Neural cell (in vitro differentiated cells): ENCODE data around the gene CFAP65. TPM values are rescaled to one million over a fixed set of nuclear protein-coding genes. Genes with fewer than 3 reads are reported as not detected.

ENCODE experiments used
- H2AFZ ChIP-seq: fragments of 200-600, 300-800 bp; sonication (generic), shearing (Covaris generic); 2 replicates; pipeline ENCODE4 v1.6.0; 2014; ENCODE audit warnings: low read depth, mild to moderate bottlenecking, antibody characterized with exemption, low read length, moderate library complexity
- H3F3A ChIP-seq: fragments of 200-600 bp; shearing (Covaris generic); 2 replicates; pipeline ENCODE4 v1.6.1; 2016; ENCODE audit warnings: mild to moderate bottlenecking, moderate library complexity, mixed read lengths, antibody characterized with exemption, low read length; ENCODE audit not compliant: insufficient read depth, poor library complexity, severe bottlenecking
- H3K27ac ChIP-seq: fragments of 200-600, 300-800 bp; sonication (generic), shearing (Covaris generic); 2 replicates; pipeline ENCODE4 v1.5.1; 2014; ENCODE audit warnings: mild to moderate bottlenecking, low read length, moderate library complexity
- H3K27me3 ChIP-seq: fragments of 300-800, 200-600 bp; sonication (generic), shearing (Covaris generic); 2 replicates; pipeline ENCODE4 v1.6.0; 2014; ENCODE audit warnings: mild to moderate bottlenecking, low read depth, low read length, moderate library complexity; ENCODE audit not compliant: insufficient read depth
- H3K36me3 ChIP-seq: fragments of 300-800, 200-600 bp; sonication (generic), shearing (Covaris generic); 2 replicates; pipeline ENCODE4 v1.5.1; 2014; ENCODE audit warnings: mild to moderate bottlenecking, antibody characterized with exemption, low read length, moderate library complexity; ENCODE audit not compliant: insufficient read depth
- H3K4me2 ChIP-seq: fragments of 300-800, 200-600 bp; sonication (generic), shearing (Covaris generic); 2 replicates; pipeline ENCODE4 v1.6.0; 2014; ENCODE audit warnings: mild to moderate bottlenecking, low read length
- H3K4me3 ChIP-seq: fragments of 300-800, 200-600 bp; sonication (generic), shearing (Covaris generic); 2 replicates; pipeline ENCODE4 v1.5.1; 2014; ENCODE audit warnings: mild to moderate bottlenecking, low read length, moderate library complexity
- H3K79me2 ChIP-seq: fragments of 200-600 bp; shearing (Covaris generic); replicated peaks from 2 replicates; pipeline ENCODE4 v1.6.0; 2014; ENCODE audit warnings: mild to moderate bottlenecking, low read length, moderate library complexity; ENCODE audit not compliant: insufficient read depth
- H3K9ac ChIP-seq: fragments of 300-800, 200-600 bp; sonication (generic), shearing (Covaris generic); 2 replicates; pipeline ENCODE4 v1.6.1; 2016; ENCODE audit warnings: mild to moderate bottlenecking, low read length, mixed read lengths
- H3K9me2 ChIP-seq: fragments of 200-600 bp; shearing (Covaris generic); 2 replicates; pipeline ENCODE4 v1.6.1; 2016; ENCODE audit warnings: mild to moderate bottlenecking, low read length, mixed read lengths; ENCODE audit not compliant: insufficient read depth
- H3K9me3 ChIP-seq: fragments of 200-600, 300-800 bp; sonication (generic), shearing (Covaris generic); 2 replicates; pipeline ENCODE4 v1.6.1; 2016; ENCODE audit warnings: mild to moderate bottlenecking, mixed run types, low read length, moderate library complexity, mixed read lengths
- H4K20me1 ChIP-seq: fragments of 200-600 bp; shearing (Covaris generic); 2 replicates; pipeline ENCODE4 v1.6.1; 2016; ENCODE audit warnings: mild to moderate bottlenecking, mixed run types; ENCODE audit not compliant: insufficient read depth
- CTCF ChIP-seq: fragments of 450-650 bp; IDR thresholded peaks from 2 replicates; pipeline ENCODE4 v1.5.1; 2014; ENCODE audit warnings: antibody characterized with exemption, mild to moderate bottlenecking, moderate library complexity; ENCODE audit not compliant: poor library complexity, severe bottlenecking
- EP300 ChIP-seq: fragments of 450-650 bp; conservative IDR thresholded peaks from 2 replicates; pipeline ENCODE4 v1.6.1; 2014; ENCODE audit warnings: antibody characterized with exemption, mild to moderate bottlenecking, moderate library complexity; ENCODE audit not compliant: poor library complexity, severe bottlenecking
- EZH2 ChIP-seq: fragments of 200-600, 300-800 bp; shearing (Covaris generic), sonication (generic); IDR thresholded peaks from 2 replicates; pipeline ENCODE4 v1.6.1; 2014; ENCODE audit warnings: antibody characterized with exemption, low read length, borderline replicate concordance, mild to moderate bottlenecking; ENCODE audit not compliant: insufficient read depth, poor library complexity, severe bottlenecking
- MXI1 ChIP-seq: fragments of 450-650 bp; conservative IDR thresholded peaks from 2 replicates; pipeline ENCODE4 v1.6.1; 2014; ENCODE audit warnings: antibody characterized with exemption, mild to moderate bottlenecking; ENCODE audit not compliant: poor library complexity, severe bottlenecking
- POLR2AphosphoS5 ChIP-seq: IDR thresholded peaks from 2 replicates; pipeline ENCODE4 v1.6.1; 2012
- RAD21 ChIP-seq: fragments of 450-650 bp; conservative IDR thresholded peaks from 2 replicates; pipeline ENCODE4 v1.6.1; 2014; ENCODE audit warnings: antibody characterized with exemption, mild to moderate bottlenecking, moderate library complexity
- REST ChIP-seq: IDR thresholded peaks from 2 replicates; pipeline ENCODE4 v1.6.1; 2012; ENCODE audit warnings: borderline replicate concordance
- SMC3 ChIP-seq: fragments of 450-650 bp; conservative IDR thresholded peaks from 2 replicates; pipeline ENCODE4 v1.6.1; 2014; ENCODE audit warnings: antibody characterized with exemption, mild to moderate bottlenecking, moderate library complexity; ENCODE audit not compliant: poor library complexity
- TAF1 ChIP-seq: IDR thresholded peaks from 2 replicates; pipeline ENCODE4 v1.6.1; 2012; ENCODE audit warnings: low read depth
- polyA plus RNA-seq: library from polyadenylated mRNA; depleted of rRNA; stranded (reverse); fragments of >200 nt; gene quantifications from 2 replicates; pipeline ENCODE4 v1.2.3, GENCODE V29; 2014

CFAP65 gene
- polyA plus RNA-seq, 1 donor from 2014 or later: 1.1 TPM

- H3K36me3 ChIP-seq: no peaks in the 10 kb centered on the region
- no peak overlapping the region for H2AFZ ChIP-seq
- H3K4me2 ChIP-seq: no peak overlapping the region
- H3K9ac ChIP-seq: no peak overlapping the region
- no peaks in the 10 kb centered on the region for H3K9me3 ChIP-seq
- no peaks in the 10 kb centered on the region for H3K9me2 ChIP-seq
- H3K79me2 ChIP-seq: no peaks in the 10 kb centered on the region
- H4K20me1 ChIP-seq: no peaks in the 10 kb centered on the region
- H3K27me3 ChIP-seq: peaks cover 4% of the 10 kb centered on the region
- TF ChIP-seq TAF1 (no peak), REST (no peak), EZH2 (no peak), SMC3 (no peak), RAD21 (no peak), MXI1 (no peak), EP300 (no peak), CTCF (no peak), POLR2AphosphoS5 (no peak)
- no peaks in the 10 kb centered on the region for H3F3A ChIP-seq
- no peak overlapping the region for H3K27ac ChIP-seq
- H3K4me3 ChIP-seq: no peak overlapping the region
Observed at GRCh38 chr2:218954541-218955300, 86.6 kb downstream of the CFAP65 start.

GRCh38 chr2:218953366-218953954 is 87.9 kb downstream of the CFAP65 start:
- no peak overlapping the region for H3K4me2 ChIP-seq
- no peaks in the 10 kb centered on the region for H3F3A ChIP-seq
- H3K9me3 ChIP-seq: no peaks in the 10 kb centered on the region
- no peaks in the 10 kb centered on the region for H3K36me3 ChIP-seq
- H3K27ac ChIP-seq: no peak overlapping the region
- no peak overlapping the region for H2AFZ ChIP-seq
- no peak overlapping the region for H3K9ac ChIP-seq
- H3K9me2 ChIP-seq: no peaks in the 10 kb centered on the region
- H3K79me2 ChIP-seq: no peaks in the 10 kb centered on the region
- no peak overlapping the region for H3K4me3 ChIP-seq
- H4K20me1 ChIP-seq: no peaks in the 10 kb centered on the region
- TF ChIP-seq TAF1 (no peak), REST (no peak), CTCF (no peak), EP300 (no peak), SMC3 (no peak), RAD21 (no peak)
- peaks cover 3% of the 10 kb centered on the region for H3K27me3 ChIP-seq
